Measurements from ENCODE around the gene ITGA1.

Gene ITGA1

DNA sequence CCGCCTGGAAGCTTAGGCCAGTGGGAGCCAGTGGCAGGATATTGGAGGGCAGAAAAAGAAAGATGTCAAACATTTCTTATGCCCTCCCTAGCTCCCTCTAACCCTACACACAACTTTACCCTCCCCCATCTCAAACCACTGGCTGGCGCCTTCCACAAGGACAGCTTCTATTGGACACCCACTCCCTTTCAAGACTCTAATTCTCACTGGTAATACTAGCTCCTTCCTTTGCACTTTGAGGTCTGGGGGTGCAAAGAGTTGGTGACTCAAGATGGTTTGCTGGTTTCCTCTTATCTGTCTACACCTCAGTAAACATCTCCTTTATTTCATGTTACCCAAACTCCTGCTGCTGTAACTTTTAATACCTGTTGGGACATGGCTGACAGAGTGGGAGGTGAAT is 11.6 kb upstream of the ITGA1 start:
- H3K4me3 ChIP-seq (ENCODE audit: severe bottlenecking): no peak overlapping the region
- no peak for ATAC-seq (ENCODE audit: low read depth)
- no peaks in the 10 kb centered on the region for H3K9me3 ChIP-seq (ENCODE audit: severe bottlenecking)
- peaks cover 10% of the 10 kb centered on the region for H3K27me3 ChIP-seq (ENCODE audit: insufficient read depth, poor library complexity, severe bottlenecking)
- H3K4me1 ChIP-seq (ENCODE audit: insufficient read depth, poor library complexity, severe bottlenecking): no peaks in the 10 kb centered on the region
- TF ChIP-seq, protein P1, sequence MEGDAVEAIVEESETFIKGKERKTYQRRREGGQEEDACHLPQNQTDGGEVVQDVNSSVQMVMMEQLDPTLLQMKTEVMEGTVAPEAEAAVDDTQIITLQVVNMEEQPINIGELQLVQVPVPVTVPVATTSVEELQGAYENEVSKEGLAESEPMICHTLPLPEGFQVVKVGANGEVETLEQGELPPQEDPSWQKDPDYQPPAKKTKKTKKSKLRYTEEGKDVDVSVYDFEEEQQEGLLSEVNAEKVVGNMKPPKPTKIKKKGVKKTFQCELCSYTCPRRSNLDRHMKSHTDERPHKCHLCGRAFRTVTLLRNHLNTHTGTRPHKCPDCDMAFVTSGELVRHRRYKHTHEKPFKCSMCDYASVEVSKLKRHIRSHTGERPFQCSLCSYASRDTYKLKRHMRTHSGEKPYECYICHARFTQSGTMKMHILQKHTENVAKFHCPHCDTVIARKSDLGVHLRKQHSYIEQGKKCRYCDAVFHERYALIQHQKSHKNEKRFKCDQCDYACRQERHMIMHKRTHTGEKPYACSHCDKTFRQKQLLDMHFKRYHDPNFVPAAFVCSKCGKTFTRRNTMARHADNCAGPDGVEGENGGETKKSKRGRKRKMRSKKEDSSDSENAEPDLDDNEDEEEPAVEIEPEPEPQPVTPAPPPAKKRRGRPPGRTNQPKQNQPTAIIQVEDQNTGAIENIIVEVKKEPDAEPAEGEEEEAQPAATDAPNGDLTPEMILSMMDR (IDR thresholded peaks at IDR 0.05; ENCODE audit: poor library complexity, severe bottlenecking): no peak
- H3K27ac ChIP-seq (ENCODE audit: poor library complexity, severe bottlenecking): no peak overlapping the region
- no peaks in the 10 kb centered on the region for H3K36me3 ChIP-seq (ENCODE audit: low read depth)
- no peak for DNase-seq (ENCODE audit: low spot score)

DNA sequence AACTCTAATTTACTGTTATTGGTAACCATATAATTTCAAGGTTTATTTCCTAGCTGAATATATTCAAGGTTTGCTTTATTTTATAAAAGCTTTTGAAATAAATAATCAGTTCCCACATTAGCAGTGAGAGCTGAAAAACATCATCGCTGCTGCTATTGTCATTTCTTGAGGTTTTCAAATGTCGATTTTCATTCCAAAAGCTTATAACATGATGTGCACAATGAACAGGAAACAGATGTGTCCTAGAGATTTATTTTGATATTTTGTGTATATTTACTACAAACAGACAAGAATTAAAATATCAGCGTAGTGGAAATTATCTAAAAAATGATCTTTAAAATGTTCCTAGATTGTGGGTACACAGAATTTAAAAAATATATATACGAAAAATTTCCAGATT is 10.5 kb upstream of the ITGA1 start:
- H3K9me3 ChIP-seq (ENCODE audit: severe bottlenecking): no peaks in the 10 kb centered on the region
- no peaks in the 10 kb centered on the region for H3K4me1 ChIP-seq (ENCODE audit: insufficient read depth, poor library complexity, severe bottlenecking)
- no peak for DNase-seq (ENCODE audit: low spot score)
- H3K27me3 ChIP-seq (ENCODE audit: insufficient read depth, poor library complexity, severe bottlenecking): peaks cover 10% of the 10 kb centered on the region
- H3K36me3 ChIP-seq (ENCODE audit: low read depth): no peaks in the 10 kb centered on the region
- TF ChIP-seq, protein P1 (IDR thresholded peaks at IDR 0.05; ENCODE audit: poor library complexity, severe bottlenecking): no peak
- no peak overlapping the region for H3K27ac ChIP-seq (ENCODE audit: poor library complexity, severe bottlenecking)
- H3K4me3 ChIP-seq (ENCODE audit: severe bottlenecking): no peak overlapping the region
- ATAC-seq (ENCODE audit: low read depth): no peak

DNA sequence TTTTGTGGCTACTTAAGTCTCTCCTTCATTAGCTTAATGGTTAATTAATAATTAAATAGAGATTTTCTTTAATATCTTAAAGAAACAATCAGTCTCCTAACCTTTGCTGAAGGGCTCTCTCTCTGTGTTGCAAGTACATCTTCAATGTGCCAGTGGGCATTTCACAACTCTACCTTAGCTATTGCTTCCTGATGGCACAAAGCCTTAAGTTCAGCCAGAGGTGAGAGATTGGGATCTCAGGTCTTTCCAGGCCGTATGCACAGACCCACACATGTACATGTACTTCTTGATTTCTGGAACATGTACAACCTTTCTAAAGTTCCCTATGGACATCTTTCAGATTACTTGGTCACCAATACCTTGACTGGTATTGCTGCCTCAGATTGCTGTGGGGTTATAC is 8.9 kb upstream of the ITGA1 start:
- no peak overlapping the region for H3K4me3 ChIP-seq (ENCODE audit: severe bottlenecking)
- no peaks in the 10 kb centered on the region for H3K36me3 ChIP-seq (ENCODE audit: low read depth)
- peaks cover 10% of the 10 kb centered on the region for H3K4me1 ChIP-seq (ENCODE audit: insufficient read depth, poor library complexity, severe bottlenecking)
- ATAC-seq (ENCODE audit: low read depth): no peak
- no peak overlapping the region for H3K27ac ChIP-seq (ENCODE audit: poor library complexity, severe bottlenecking)
- H3K27me3 ChIP-seq (ENCODE audit: insufficient read depth, poor library complexity, severe bottlenecking): peaks cover 5% of the 10 kb centered on the region
- no peaks in the 10 kb centered on the region for H3K9me3 ChIP-seq (ENCODE audit: severe bottlenecking)
- no peak for DNase-seq (ENCODE audit: low spot score)
- TF ChIP-seq, protein P1 (IDR thresholded peaks at IDR 0.05; ENCODE audit: poor library complexity, severe bottlenecking): no peak

DNA sequence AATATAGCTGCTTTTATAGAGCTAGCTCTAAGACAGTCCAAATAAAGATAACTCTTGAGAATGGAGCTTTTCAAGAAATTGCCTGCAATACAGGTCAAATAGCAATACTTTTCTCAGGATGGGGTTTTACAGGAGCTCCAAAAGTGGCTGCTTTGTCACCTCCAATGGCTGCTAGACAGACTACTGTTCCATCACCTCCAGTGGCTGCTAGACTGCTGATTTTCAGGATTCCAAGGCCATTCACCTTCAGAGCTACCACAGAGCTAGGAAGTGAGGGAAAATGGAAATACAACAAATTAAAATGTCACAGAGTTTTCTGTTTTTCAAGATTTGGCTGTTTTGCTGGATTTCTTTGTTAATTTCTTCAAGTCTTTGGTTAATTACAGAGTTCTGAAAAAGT is 8.5 kb upstream of the ITGA1 start:
- ATAC-seq (ENCODE audit: low read depth): no peak
- no peak for DNase-seq (ENCODE audit: low spot score)

More for the DNA sequence above, 8.5 kb upstream of the ITGA1 start:
- Histone ChIP-seq H3K9me3 (ENCODE audit: severe bottlenecking) (no peaks in the 10 kb centered on the region), H3K27ac (ENCODE audit: poor library complexity, severe bottlenecking) (no peak overlapping the region), H3K36me3 (ENCODE audit: low read depth) (no peaks in the 10 kb centered on the region), H3K4me3 (ENCODE audit: severe bottlenecking) (no peak overlapping the region), H3K27me3 (ENCODE audit: insufficient read depth, poor library complexity, severe bottlenecking) (peaks cover under 1% of the 10 kb centered on the region), H3K4me1 (ENCODE audit: insufficient read depth, poor library complexity, severe bottlenecking) (peaks cover 15% of the 10 kb centered on the region)
- TF ChIP-seq, protein P1 (IDR thresholded peaks at IDR 0.05; ENCODE audit: poor library complexity, severe bottlenecking): no peak

All from RWPE2 (cell line).